Sigmoid colon (tissue), 4 donors: ENCODE measurements around the gene HAUS8.

Experiments used
- EP300 ChIP-seq, 4 donors: sonication (generic); formaldehyde crosslinking; IDR thresholded peaks; one replicate each; pipeline ENCODE4 v1.6.1; 2017; ENCODE audit warnings: antibody characterized with exemption in 4 of 4
- POLR2A ChIP-seq, 2 donors: fragments of 450-650 bp; IDR thresholded peaks; one replicate each; pipeline ENCODE4 v1.6.1; 2016; ENCODE audit warnings: antibody characterized with exemption in 2 of 2, mild to moderate bottlenecking in 2 of 2, moderate library complexity in 2 of 2
- TF ChIP-seq, protein P1 (sequence below), 4 experiments: fragments of 450-650 bp in 3 of 4; fragments of 200-600 bp in 1 of 4; IDR thresholded peaks; one replicate each; pipeline ENCODE4 v1.5.1; 2016 to 2019; ENCODE audit warnings: antibody characterized with exemption in 4 of 4, mild to moderate bottlenecking in 3 of 4, moderate library complexity in 2 of 4

DNA sequence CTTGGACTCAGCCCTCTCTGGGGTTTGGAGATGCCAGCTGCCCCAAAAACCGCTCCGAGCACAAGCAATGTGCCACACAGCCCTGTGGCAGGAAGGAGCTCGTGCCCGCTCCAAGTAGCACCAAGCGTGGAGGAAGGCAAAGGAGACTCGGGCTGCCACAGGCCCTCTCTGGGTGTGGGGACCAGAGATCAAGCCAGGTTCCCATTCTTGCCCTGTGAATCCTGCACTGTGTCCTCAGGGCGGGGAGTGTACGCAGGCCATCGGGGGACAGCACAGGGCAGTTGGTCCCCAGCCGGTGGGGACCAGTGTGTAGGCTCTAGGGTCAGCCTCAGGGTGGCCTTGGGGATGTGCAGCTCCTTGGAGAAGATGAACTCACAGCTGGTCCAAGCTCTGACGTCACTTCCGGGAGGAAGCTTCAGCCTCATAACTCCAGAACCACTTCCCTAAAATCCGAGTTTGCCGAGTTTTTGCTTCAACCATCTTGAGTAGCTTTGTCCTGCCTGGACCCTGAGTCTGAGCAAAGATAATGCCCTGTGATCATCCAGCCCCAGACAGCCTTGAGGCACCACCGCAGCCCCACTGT is 39.3 kb downstream of the HAUS8 start:
- no peak for TF ChIP-seq POLR2A (IDR thresholded peaks at IDR 0.05)
- TF ChIP-seq, protein P1, sequence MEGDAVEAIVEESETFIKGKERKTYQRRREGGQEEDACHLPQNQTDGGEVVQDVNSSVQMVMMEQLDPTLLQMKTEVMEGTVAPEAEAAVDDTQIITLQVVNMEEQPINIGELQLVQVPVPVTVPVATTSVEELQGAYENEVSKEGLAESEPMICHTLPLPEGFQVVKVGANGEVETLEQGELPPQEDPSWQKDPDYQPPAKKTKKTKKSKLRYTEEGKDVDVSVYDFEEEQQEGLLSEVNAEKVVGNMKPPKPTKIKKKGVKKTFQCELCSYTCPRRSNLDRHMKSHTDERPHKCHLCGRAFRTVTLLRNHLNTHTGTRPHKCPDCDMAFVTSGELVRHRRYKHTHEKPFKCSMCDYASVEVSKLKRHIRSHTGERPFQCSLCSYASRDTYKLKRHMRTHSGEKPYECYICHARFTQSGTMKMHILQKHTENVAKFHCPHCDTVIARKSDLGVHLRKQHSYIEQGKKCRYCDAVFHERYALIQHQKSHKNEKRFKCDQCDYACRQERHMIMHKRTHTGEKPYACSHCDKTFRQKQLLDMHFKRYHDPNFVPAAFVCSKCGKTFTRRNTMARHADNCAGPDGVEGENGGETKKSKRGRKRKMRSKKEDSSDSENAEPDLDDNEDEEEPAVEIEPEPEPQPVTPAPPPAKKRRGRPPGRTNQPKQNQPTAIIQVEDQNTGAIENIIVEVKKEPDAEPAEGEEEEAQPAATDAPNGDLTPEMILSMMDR (IDR thresholded peaks at IDR 0.05): no peak
- no peak for TF ChIP-seq EP300 (IDR thresholded peaks at IDR 0.05)
